Embryonic facial prominence (tissue), 1 donor: ENCODE data around the gene RNPS1.
A peak's percentile ranks its signal among the peaks of the same experiment; 100 is the strongest.

ENCODE experiments used
- DNase-seq: peaks from one replicate; pipeline ENCODE4 v3.0.0-alpha.2; 2016; ENCODE audit errors: extremely low spot score

RNPS1 gene

GRCh38 chr16:2267913-2268666 is at the start of gene RNPS1:
RNPS1 (minus strand) TSS chr16:2268126; CDS start chr16:2264643, 3,483 bp downstream.
- DNase-seq: peak; percentile 79

- no peak for DNase-seq
These were observed 49.5 kb upstream of the RNPS1 start for GRCh38 chr16:2317231-2318020.

GRCh38 chr16:2308089-2308962 is 40.4 kb upstream of the RNPS1 start:
- DNase-seq: no peak

GRCh38 chr16:2299915-2300192 is 31.9 kb upstream of the RNPS1 start:
- DNase-seq: no peak

- DNase-seq: no peak
These were observed 31.4 kb upstream of the RNPS1 start for GRCh38 chr16:2299121-2299914.

GRCh38 chr16:2298621-2299020 is 30.7 kb upstream of the RNPS1 start:
- DNase-seq: no peak

- no peak for DNase-seq
These were observed 29.6 kb upstream of the RNPS1 start for GRCh38 chr16:2297506-2297860.

GRCh38 chr16:2296661-2297505 is 29.0 kb upstream of the RNPS1 start:
- no peak for DNase-seq

GRCh38 chr16:2295056-2295798 is 27.3 kb upstream of the RNPS1 start:
- no peak for DNase-seq

- DNase-seq: no peak
These were observed 24.3 kb upstream of the RNPS1 start for GRCh38 chr16:2292221-2292620.

- no peak for DNase-seq
These were observed 21.4 kb upstream of the RNPS1 start for GRCh38 chr16:2289282-2289681.

- no peak for DNase-seq
These were observed 20.8 kb upstream of the RNPS1 start for GRCh38 chr16:2288726-2289125.

- DNase-seq: no peak
These were observed 20.1 kb upstream of the RNPS1 start for GRCh38 chr16:2287916-2288547.

- no peak for DNase-seq
These were observed 18.6 kb upstream of the RNPS1 start for GRCh38 chr16:2286550-2286949.

GRCh38 chr16:2285731-2286191 is 17.8 kb upstream of the RNPS1 start:
- DNase-seq: no peak

GRCh38 chr16:2284797-2285576 is 17.1 kb upstream of the RNPS1 start:
- no peak for DNase-seq

GRCh38 chr16:2284001-2284770 is 16.3 kb upstream of the RNPS1 start:
- no peak for DNase-seq
